ENCODE results near the gene TSPAN31. TPM values are rescaled to one million over a fixed set of nuclear protein-coding genes. Genes with fewer than 3 reads are reported as not detected.
A peak's percentile ranks its signal among the peaks of the same experiment; 100 is the strongest.

The TSPAN31 gene
- polyA plus RNA-seq, 1 donor (not counting 4 experiments of a cell fraction or from before 2014, with no cell fraction given) = 47.7 TPM

- Histone ChIP-seq H2AFZ (ENCODE audit: control insufficient read depth, low read length) (peak overlapping the region; percentile 18), H3K79me2 (ENCODE audit: control insufficient read depth, insufficient read depth, low read length) (peaks cover 81% of the 10 kb centered on the region), H3K4me3 (ENCODE audit: control insufficient read depth in 2 of 3, extremely low read depth in 1 of 3, insufficient read depth in 2 of 3, low read depth in 1 of 3, low read length in 3 of 3) (peak overlapping the region; percentile 69 to 97 (median 89)), H3K36me3 (ENCODE audit: control insufficient read depth in 2 of 2, extremely low read depth in 1 of 2, insufficient read depth in 2 of 2, low read length in 2 of 2) (peaks cover 30 to 49% of the 10 kb centered on the region in 2 experiments), H3K9me3 (ENCODE audit: control insufficient read depth, low read depth, low read length) (no peaks in the 10 kb centered on the region), H3K9ac (ENCODE audit: control insufficient read depth, extremely low read depth, insufficient read depth, low read length) (peak overlapping the region; percentile 80), H4K20me1 (ENCODE audit: control insufficient read depth, extremely low read depth, insufficient read depth, low read length) (no peaks in the 10 kb centered on the region), H3K27me3 (ENCODE audit: control insufficient read depth, extremely low read depth, insufficient read depth, low read length) (no peaks in the 10 kb centered on the region), H3K4me1 (ENCODE audit: control insufficient read depth, extremely low read depth, insufficient read depth, low read length) (peaks cover 35% of the 10 kb centered on the region), H3K9me1 (ENCODE audit: control insufficient read depth, extremely low read depth, insufficient read depth, low read length) (no peaks in the 10 kb centered on the region), H3K27ac (ENCODE audit: control insufficient read depth, insufficient read depth, low read length) (peak overlapping the region; percentile 67), H3K4me2 (ENCODE audit: control insufficient read depth, extremely low read depth, insufficient read depth, low read depth, low read length) (peak overlapping the region; percentile 74)
- FAIRE-seq (no peak), DNase-seq (ENCODE audit: low read depth, low spot score) (no peak)
- dilution Hi-C loops (cut with MboI; ENCODE audit: extremely low pct_ligation_motif_present, low sequenced_read_pairs) = no loop called here
- TF ChIP-seq EZH2 (IDR thresholded peaks at IDR 0.05; ENCODE audit: low read length) (no peak), CTCF (optimal IDR thresholded peaks at IDR 0.05 in 1 of 3, IDR thresholded peaks at IDR 0.05 in 1 of 3, conservative IDR thresholded peaks at IDR 0.05 in 1 of 3; ENCODE audit: extremely low read depth in 1 of 3, insufficient read depth in 2 of 3, low read length in 3 of 3) (peak in 1 of 3 experiments; percentile 0)
Observed at GRCh38 chr12:57765698-57766463, 21.0 kb downstream of the TSPAN31 start.

- peak; percentile 59 for FAIRE-seq
- no peaks in the 10 kb centered on the region for H3K9me1 ChIP-seq (ENCODE audit: control insufficient read depth, extremely low read depth, insufficient read depth, low read length)
- H3K9ac ChIP-seq (ENCODE audit: control insufficient read depth, extremely low read depth, insufficient read depth, low read length) = peak within 1 kb of the TSS; percentile 80
- peak within 1 kb of the TSS; percentile 69 to 97 (median 89) for H3K4me3 ChIP-seq (ENCODE audit: control insufficient read depth in 2 of 3, extremely low read depth in 1 of 3, insufficient read depth in 2 of 3, low read depth in 1 of 3, low read length in 3 of 3)
- peak within 1 kb of the TSS; percentile 67 for H3K27ac ChIP-seq (ENCODE audit: control insufficient read depth, insufficient read depth, low read length)
- peaks cover 23 to 45% of the 10 kb centered on the region in 2 experiments for H3K36me3 ChIP-seq (ENCODE audit: control insufficient read depth in 2 of 2, extremely low read depth in 1 of 2, insufficient read depth in 2 of 2, low read length in 2 of 2)
- no peaks in the 10 kb centered on the region for H3K9me3 ChIP-seq (ENCODE audit: control insufficient read depth, low read depth, low read length)
- H3K79me2 ChIP-seq (ENCODE audit: control insufficient read depth, insufficient read depth, low read length) = peaks cover 88% of the 10 kb centered on the region
- DNase-seq (ENCODE audit: low read depth, low spot score) = no peak
- H3K4me1 ChIP-seq (ENCODE audit: control insufficient read depth, extremely low read depth, insufficient read depth, low read length) = peaks cover 42% of the 10 kb centered on the region
- no peaks in the 10 kb centered on the region for H3K27me3 ChIP-seq (ENCODE audit: control insufficient read depth, extremely low read depth, insufficient read depth, low read length)
- H4K20me1 ChIP-seq (ENCODE audit: control insufficient read depth, extremely low read depth, insufficient read depth, low read length) = no peaks in the 10 kb centered on the region
- H3K4me2 ChIP-seq (ENCODE audit: control insufficient read depth, extremely low read depth, insufficient read depth, low read depth, low read length) = peak within 1 kb of the TSS; percentile 74
- peak within 1 kb of the TSS; percentile 18 for H2AFZ ChIP-seq (ENCODE audit: control insufficient read depth, low read length)
- no peak for TF ChIP-seq CTCF (optimal IDR thresholded peaks at IDR 0.05 in 1 of 3, IDR thresholded peaks at IDR 0.05 in 1 of 3, conservative IDR thresholded peaks at IDR 0.05 in 1 of 3; ENCODE audit: extremely low read depth in 1 of 3, insufficient read depth in 2 of 3, low read length in 3 of 3)
- no peak for TF ChIP-seq EZH2 (IDR thresholded peaks at IDR 0.05; ENCODE audit: low read length)
- dilution Hi-C loops (cut with MboI; ENCODE audit: extremely low pct_ligation_motif_present, low sequenced_read_pairs) = no loop called here
Observed at GRCh38 chr12:57766464-57767304, 21.8 kb downstream of the TSPAN31 start, which contains the start of gene CYP27B1. Gene CYP27B1, minus strand, starts transcription at chr12:57767078. Its CDS starts 37 bp downstream, at chr12:57767041.

Measured in keratinocyte (primary cell).